ENCODE data around the gene FADD. TPM values are rescaled to one million over a fixed set of nuclear protein-coding genes. Genes with fewer than 3 reads are reported as not detected.

Gene FADD
- total RNA-seq, 1 donor, result 53.2 TPM

GRCh38 chr11:70226967-70227366 lies 23.9 kb downstream of the FADD start:
- DNase-seq (ENCODE audit: insufficient read length, low spot score, missing footprints), result no peak
- Histone ChIP-seq H2AFZ (ENCODE audit: low read length) (no peak overlapping the region), H3K4me1 (ENCODE audit: insufficient read depth, low read length) (no peaks in the 10 kb centered on the region), H3K27me3 (ENCODE audit: insufficient read depth, low read length) (peaks cover 5% of the 10 kb centered on the region), H3K4me2 (ENCODE audit: insufficient read depth, low read length) (no peak overlapping the region), H3K27ac (ENCODE audit: low read depth, low read length) (no peak overlapping the region), H3K9me3 (ENCODE audit: low read depth, low read length) (no peaks in the 10 kb centered on the region), H3K79me2 (ENCODE audit: insufficient read depth, low read length) (no peaks in the 10 kb centered on the region), H3K36me3 (ENCODE audit: insufficient read depth, low read length) (no peaks in the 10 kb centered on the region), H4K20me1 (ENCODE audit: insufficient read depth, low read length) (no peaks in the 10 kb centered on the region), H3K4me3 (ENCODE audit: insufficient read depth, low read length) (no peak overlapping the region)
- peak; percentile 51 for TF ChIP-seq CTCF (IDR thresholded peaks at IDR 0.05; ENCODE audit: extremely low read depth, low read depth, low read length)

GRCh38 chr11:70229737-70230136 lies 26.6 kb downstream of the FADD start:
- no peak overlapping the region for H3K27ac ChIP-seq (ENCODE audit: low read depth, low read length)

GRCh38 chr11:70230151-70230839 lies 27.2 kb downstream of the FADD start:
- H3K27me3 ChIP-seq (ENCODE audit: insufficient read depth, low read length), result peaks cover 5% of the 10 kb centered on the region
- H3K4me3 ChIP-seq (ENCODE audit: insufficient read depth, low read length), result no peak overlapping the region
- no peaks in the 10 kb centered on the region for H4K20me1 ChIP-seq (ENCODE audit: insufficient read depth, low read length)
- no peaks in the 10 kb centered on the region for H3K36me3 ChIP-seq (ENCODE audit: insufficient read depth, low read length)
- H3K9me3 ChIP-seq (ENCODE audit: low read depth, low read length), result no peaks in the 10 kb centered on the region
- H3K79me2 ChIP-seq (ENCODE audit: insufficient read depth, low read length), result no peaks in the 10 kb centered on the region
- no peak for TF ChIP-seq CTCF (IDR thresholded peaks at IDR 0.05; ENCODE audit: extremely low read depth, low read depth, low read length)
- H3K4me2 ChIP-seq (ENCODE audit: insufficient read depth, low read length), result no peak overlapping the region
- H3K4me1 ChIP-seq (ENCODE audit: insufficient read depth, low read length), result peaks cover 6% of the 10 kb centered on the region
- no peak overlapping the region for H3K27ac ChIP-seq (ENCODE audit: low read depth, low read length)
- peak; percentile 78 for DNase-seq (ENCODE audit: insufficient read length, low spot score, missing footprints)
- no peak overlapping the region for H2AFZ ChIP-seq (ENCODE audit: low read length)

More at GRCh38 chr11:70229737-70230136, 26.6 kb downstream of the FADD start:
- Histone ChIP-seq H3K36me3 (ENCODE audit: insufficient read depth, low read length) (no peaks in the 10 kb centered on the region), H3K4me1 (ENCODE audit: insufficient read depth, low read length) (peaks cover 6% of the 10 kb centered on the region), H2AFZ (ENCODE audit: low read length) (no peak overlapping the region), H4K20me1 (ENCODE audit: insufficient read depth, low read length) (no peaks in the 10 kb centered on the region), H3K4me3 (ENCODE audit: insufficient read depth, low read length) (no peak overlapping the region), H3K79me2 (ENCODE audit: insufficient read depth, low read length) (no peaks in the 10 kb centered on the region), H3K27me3 (ENCODE audit: insufficient read depth, low read length) (peaks cover 5% of the 10 kb centered on the region), H3K9me3 (ENCODE audit: low read depth, low read length) (no peaks in the 10 kb centered on the region), H3K4me2 (ENCODE audit: insufficient read depth, low read length) (no peak overlapping the region)
- no peak for TF ChIP-seq CTCF (IDR thresholded peaks at IDR 0.05; ENCODE audit: extremely low read depth, low read depth, low read length)
- DNase-seq (ENCODE audit: insufficient read length, low spot score, missing footprints), result no peak

GRCh38 chr11:70230840-70231710 lies 28.0 kb downstream of the FADD start:
- Histone ChIP-seq H3K4me3 (ENCODE audit: insufficient read depth, low read length) (no peak overlapping the region), H3K9me3 (ENCODE audit: low read depth, low read length) (no peaks in the 10 kb centered on the region), H3K4me2 (ENCODE audit: insufficient read depth, low read length) (no peak overlapping the region), H2AFZ (ENCODE audit: low read length) (no peak overlapping the region), H3K79me2 (ENCODE audit: insufficient read depth, low read length) (no peaks in the 10 kb centered on the region), H4K20me1 (ENCODE audit: insufficient read depth, low read length) (no peaks in the 10 kb centered on the region), H3K4me1 (ENCODE audit: insufficient read depth, low read length) (peaks cover 6% of the 10 kb centered on the region), H3K36me3 (ENCODE audit: insufficient read depth, low read length) (no peaks in the 10 kb centered on the region), H3K27me3 (ENCODE audit: insufficient read depth, low read length) (peaks cover 5% of the 10 kb centered on the region), H3K27ac (ENCODE audit: low read depth, low read length) (no peak overlapping the region)
- TF ChIP-seq CTCF (IDR thresholded peaks at IDR 0.05; ENCODE audit: extremely low read depth, low read depth, low read length), result no peak
- no peak for DNase-seq (ENCODE audit: insufficient read length, low spot score, missing footprints)

All from osteoblast (primary cell).